H1 (cell line): ENCODE data around the gene ITGAE. TPM values are rescaled to one million over a fixed set of nuclear protein-coding genes. Genes with fewer than 3 reads are reported as not detected.

Experiments
- EGR1 ChIP-seq: IDR thresholded peaks from 2 replicates; pipeline ENCODE4 v1.6.1; 2011; ENCODE audit warnings: low read depth, low read length, borderline replicate concordance
- JUND ChIP-seq: IDR thresholded peaks from 2 replicates; pipeline ENCODE4 v1.6.1; 2011; ENCODE audit warnings: mild to moderate bottlenecking, improper control_type of control experiment, low read length
- SIN3A ChIP-seq, 2 experiments: IDR thresholded peaks in 1 of 2; conservative IDR thresholded peaks in 1 of 2; 2 replicates each; pipeline ENCODE4 v1.6.1; 2011 to 2012; ENCODE audit warnings: low read length in 2 of 2, improper control_type of control experiment in 1 of 2, low read depth in 1 of 2, mild to moderate bottlenecking in 1 of 2
- SP1 ChIP-seq: IDR thresholded peaks from 2 replicates; pipeline ENCODE4 v1.6.1; 2011; ENCODE audit warnings: low read depth, low read length
- YY1 ChIP-seq: IDR thresholded peaks from 2 replicates; pipeline ENCODE4 v1.6.1; 2011; ENCODE audit warnings: low read depth, mild to moderate bottlenecking, low read length
- polyA plus RNA-seq, 7 experiments: library from polyadenylated mRNA; depleted of rRNA in 3 of 7; stranded (reverse) in 5 of 7; unstranded in 2 of 7; fragments of >200 nt in 5 of 7; fragments of 200-250 nt in 2 of 7; gene quantifications; 1 replicate in 5 of 7; 2 replicates in 1 of 7; 4 replicates in 1 of 7; pipeline versions ENCODE4 v1.2.1 to v1.2.3, GENCODE V29; 2011 to 2013; ENCODE audit warnings: missing spikeins in 2 of 7, mixed read lengths in 2 of 7
- total RNA-seq: library from RNA; stranded (reverse); fragmentation: NEBNext Ultra II Directional; extraction: Animal tissue kit (Norgen Biotek cat#: 25700); gene quantifications from 2 replicates; pipeline ENCODE4 v1.2.1, GENCODE V29; 2021

ITGAE gene
- total and polyA plus RNA-seq, 2 of the 8 experiments (the other 6 are each of a cell fraction or from before 2014, with no cell fraction given), result 23.2 to 43.1 TPM

GRCh38 chr17:3754458-3755334 lies 46.3 kb downstream of the ITGAE start (continued):
- TF ChIP-seq SIN3A (conservative IDR thresholded peaks at IDR 0.05 in 1 of 2, IDR thresholded peaks at IDR 0.05 in 1 of 2; ENCODE audit: low read depth in 1 of 2, low read length in 2 of 2) (no peak; a peak in 1 of 4 replicates), YY1 (no peak), EGR1 (no peak), SP1 (peak; percentile 61; the same call in 1 of the 2 replicates), JUND (no peak)
